ENCODE results near the gene S1PR5. TPM values are rescaled to one million over a fixed set of nuclear protein-coding genes. Genes with fewer than 3 reads are reported as not detected.

Gene S1PR5
- total and polyA plus RNA-seq, 9 of the 15 experiments (the other 6 are each of a cell fraction or from before 2014, with no cell fraction given): 0.03 to 0.54 (median 0.35) TPM; not detected in 4

DNA sequence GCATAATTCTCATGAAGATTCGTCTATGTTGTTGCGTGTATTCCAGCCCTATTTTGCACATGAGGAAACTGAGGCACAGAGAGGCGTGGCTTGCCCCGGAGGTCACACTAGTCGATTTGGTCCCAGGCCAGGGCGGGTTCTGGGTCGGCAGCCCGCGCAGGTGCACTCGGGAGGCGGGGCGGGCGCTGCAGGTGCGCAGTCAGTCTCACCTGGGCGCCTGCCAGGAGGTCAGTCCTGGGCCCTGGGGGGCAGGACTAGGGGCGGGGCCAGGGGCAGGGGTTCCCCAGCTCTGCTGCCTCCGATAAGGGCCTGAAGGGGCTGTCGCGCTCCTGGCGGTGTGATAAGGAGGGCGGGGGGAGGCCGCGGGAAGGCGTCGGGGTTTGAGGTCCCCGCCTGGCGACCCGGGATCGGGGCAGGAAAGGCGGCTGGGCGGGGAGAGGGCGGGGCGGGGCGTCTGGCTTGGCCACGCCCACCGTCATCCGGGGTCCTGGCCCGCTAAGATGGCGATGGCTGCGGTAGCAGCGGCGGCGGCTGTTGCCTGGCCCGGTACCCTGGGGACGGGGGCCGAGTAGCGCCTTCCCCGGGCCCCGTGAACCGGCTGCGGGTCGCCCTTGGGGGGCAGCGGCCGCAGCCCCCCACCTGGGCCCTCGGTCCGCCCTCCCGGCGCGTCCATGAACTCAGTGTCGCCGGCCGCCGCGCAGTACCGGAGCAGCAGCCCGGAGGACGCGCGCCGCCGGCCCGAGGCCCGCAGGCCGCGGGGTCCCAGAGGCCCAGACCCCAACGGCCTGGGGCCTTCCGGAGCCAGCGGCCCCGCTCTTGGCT, 26.4 kb upstream of the S1PR5 start, which contains the start of gene ATG4D (continued):
- no peak for TF ChIP-seq BRD4 (IDR thresholded peaks at IDR 0.05)
- TF ChIP-seq TRIM28 (IDR thresholded peaks at IDR 0.05): no peak
- no peak for TF ChIP-seq ZNF408 (CRISPR knock-in tag; IDR thresholded peaks at IDR 0.05; ENCODE audit: low read depth)
- TF ChIP-seq RHOXF2B (CRISPR knock-in tag; conservative IDR thresholded peaks at IDR 0.05): no peak
- no peak for TF ChIP-seq ZNF75A (CRISPR knock-in tag; IDR thresholded peaks at IDR 0.05)
- peak; percentile 66; the same call in 1 of the 2 replicates for TF ChIP-seq SIN3B (IDR thresholded peaks at IDR 0.05; ENCODE audit: low read depth)
- TF ChIP-seq, protein P1, sequence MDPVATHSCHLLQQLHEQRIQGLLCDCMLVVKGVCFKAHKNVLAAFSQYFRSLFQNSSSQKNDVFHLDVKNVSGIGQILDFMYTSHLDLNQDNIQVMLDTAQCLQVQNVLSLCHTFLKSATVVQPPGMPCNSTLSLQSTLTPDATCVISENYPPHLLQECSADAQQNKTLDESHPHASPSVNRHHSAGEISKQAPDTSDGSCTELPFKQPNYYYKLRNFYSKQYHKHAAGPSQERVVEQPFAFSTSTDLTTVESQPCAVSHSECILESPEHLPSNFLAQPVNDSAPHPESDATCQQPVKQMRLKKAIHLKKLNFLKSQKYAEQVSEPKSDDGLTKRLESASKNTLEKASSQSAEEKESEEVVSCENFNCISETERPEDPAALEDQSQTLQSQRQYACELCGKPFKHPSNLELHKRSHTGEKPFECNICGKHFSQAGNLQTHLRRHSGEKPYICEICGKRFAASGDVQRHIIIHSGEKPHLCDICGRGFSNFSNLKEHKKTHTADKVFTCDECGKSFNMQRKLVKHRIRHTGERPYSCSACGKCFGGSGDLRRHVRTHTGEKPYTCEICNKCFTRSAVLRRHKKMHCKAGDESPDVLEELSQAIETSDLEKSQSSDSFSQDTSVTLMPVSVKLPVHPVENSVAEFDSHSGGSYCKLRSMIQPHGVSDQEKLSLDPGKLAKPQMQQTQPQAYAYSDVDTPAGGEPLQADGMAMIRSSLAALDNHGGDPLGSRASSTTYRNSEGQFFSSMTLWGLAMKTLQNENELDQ (CRISPR knock-in tag; IDR thresholded peaks at IDR 0.05; ENCODE audit: borderline replicate concordance): no peak
- no peak for TF ChIP-seq MEF2A (IDR thresholded peaks at IDR 0.05; ENCODE audit: control insufficient read depth, low read depth, low read length)
- TF ChIP-seq DPF2 (IDR thresholded peaks at IDR 0.05): peak; percentile 83
- no peak for TF ChIP-seq ZNF57 (CRISPR knock-in tag; IDR thresholded peaks at IDR 0.05)
- peak in 1 of 2 experiments; percentile 35; a peak in 1 of 4 replicates for TF ChIP-seq SRF (CRISPR knock-in tag; IDR thresholded peaks at IDR 0.05)
- TF ChIP-seq, protein P2, sequence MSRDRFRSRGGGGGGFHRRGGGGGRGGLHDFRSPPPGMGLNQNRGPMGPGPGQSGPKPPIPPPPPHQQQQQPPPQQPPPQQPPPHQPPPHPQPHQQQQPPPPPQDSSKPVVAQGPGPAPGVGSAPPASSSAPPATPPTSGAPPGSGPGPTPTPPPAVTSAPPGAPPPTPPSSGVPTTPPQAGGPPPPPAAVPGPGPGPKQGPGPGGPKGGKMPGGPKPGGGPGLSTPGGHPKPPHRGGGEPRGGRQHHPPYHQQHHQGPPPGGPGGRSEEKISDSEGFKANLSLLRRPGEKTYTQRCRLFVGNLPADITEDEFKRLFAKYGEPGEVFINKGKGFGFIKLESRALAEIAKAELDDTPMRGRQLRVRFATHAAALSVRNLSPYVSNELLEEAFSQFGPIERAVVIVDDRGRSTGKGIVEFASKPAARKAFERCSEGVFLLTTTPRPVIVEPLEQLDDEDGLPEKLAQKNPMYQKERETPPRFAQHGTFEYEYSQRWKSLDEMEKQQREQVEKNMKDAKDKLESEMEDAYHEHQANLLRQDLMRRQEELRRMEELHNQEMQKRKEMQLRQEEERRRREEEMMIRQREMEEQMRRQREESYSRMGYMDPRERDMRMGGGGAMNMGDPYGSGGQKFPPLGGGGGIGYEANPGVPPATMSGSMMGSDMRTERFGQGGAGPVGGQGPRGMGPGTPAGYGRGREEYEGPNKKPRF (IDR thresholded peaks at IDR 0.05; ENCODE audit: low read depth, low read length): no peak
- peak; percentile 95 for TF ChIP-seq GATA2 (CRISPR knock-in tag; IDR thresholded peaks at IDR 0.05)
- peak; percentile 29; the same call in 1 of the 2 replicates for TF ChIP-seq KDM2B (CRISPR knock-in tag; IDR thresholded peaks at IDR 0.05)
- TF ChIP-seq NFE2L1 (tag; IDR thresholded peaks at IDR 0.05; ENCODE audit: borderline replicate concordance, low read depth): no peak
- TF ChIP-seq BDP1 (IDR thresholded peaks at IDR 0.05; ENCODE audit: insufficient read depth, insufficient read length): no peak
- 0 out of 2 replicates have a peak, but pooled peaks have one; percentile 35 for TF ChIP-seq FOSL1 (tag; conservative IDR thresholded peaks at IDR 0.05)
- no peak for TF ChIP-seq POU5F1 (IDR thresholded peaks at IDR 0.05; ENCODE audit: borderline replicate concordance, low read depth, low read length, partially characterized antibody)
- TF ChIP-seq HCFC1 (IDR thresholded peaks at IDR 0.05; ENCODE audit: low read depth, low read length): no peak
- TF ChIP-seq ETS2 (tag; IDR thresholded peaks at IDR 0.05; ENCODE audit: borderline replicate concordance, poor library complexity, severe bottlenecking): no peak
- no peak for TF ChIP-seq SIX5 (IDR thresholded peaks at IDR 0.05; ENCODE audit: borderline replicate concordance in 1 of 2, insufficient read depth in 1 of 2, low read depth in 1 of 2, low read length in 2 of 2)
- TF ChIP-seq, protein P3, sequence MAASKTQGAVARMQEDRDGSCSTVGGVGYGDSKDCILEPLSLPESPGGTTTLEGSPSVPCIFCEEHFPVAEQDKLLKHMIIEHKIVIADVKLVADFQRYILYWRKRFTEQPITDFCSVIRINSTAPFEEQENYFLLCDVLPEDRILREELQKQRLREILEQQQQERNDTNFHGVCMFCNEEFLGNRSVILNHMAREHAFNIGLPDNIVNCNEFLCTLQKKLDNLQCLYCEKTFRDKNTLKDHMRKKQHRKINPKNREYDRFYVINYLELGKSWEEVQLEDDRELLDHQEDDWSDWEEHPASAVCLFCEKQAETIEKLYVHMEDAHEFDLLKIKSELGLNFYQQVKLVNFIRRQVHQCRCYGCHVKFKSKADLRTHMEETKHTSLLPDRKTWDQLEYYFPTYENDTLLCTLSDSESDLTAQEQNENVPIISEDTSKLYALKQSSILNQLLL (CRISPR knock-in tag; IDR thresholded peaks at IDR 0.05; ENCODE audit: borderline replicate concordance): no peak
- no peak for TF ChIP-seq E2F3 (CRISPR knock-in tag; IDR thresholded peaks at IDR 0.05)

Data from K562 (cell line).